IMR-90 (cell line): ENCODE measurements around the gene TNS3. TPM values are rescaled to one million over a fixed set of nuclear protein-coding genes. Genes with fewer than 3 reads are reported as not detected.

ENCODE experiments used
- ATAC-seq: fragments of 200-7000 bp; cut with Tn5 transposase; 2 replicates; pipeline ENCODE4 v1.9.1; 2020; ENCODE audit warnings: low read depth, mild to moderate bottlenecking, moderate library complexity
- BruUV-seq: library from RNA; stranded (reverse); fragments of 400-500 nt; replicated peaks from 2 replicates; lab custom pipeline; 2021; lab: Mats Ljungman, UMichigan
- CTCF ChIA-PET: fragments of 300-600 bp; formaldehyde crosslinking; extraction: SDS; loops from one replicate; lab custom pipeline; 2021; ENCODE audit warnings: antibody characterized with exemption; lab: Yijun Ruan, JAX
- POLR2A ChIA-PET: fragments of 300-600 bp; sonication (Branson Sonifier 250); formaldehyde crosslinking; loops from one replicate; lab custom pipeline; 2022; ENCODE audit warnings: antibody characterized with exemption; ENCODE audit not compliant: unreplicated experiment; lab: Charles Lee
- DNase-seq: peaks from one replicate; pipeline ENCODE4 v3.0.0; 2013
- H2AFZ ChIP-seq: replicated peaks from 2 replicates; pipeline ENCODE3; 2013; ENCODE audit warnings: low read length, mild to moderate bottlenecking; ENCODE audit not compliant: poor library complexity
- H2AK5ac ChIP-seq: 2 replicates; pipeline ENCODE4 v1.6.1; 2013; ENCODE audit warnings: low read depth, low read length, inconsistent platforms
- H2AK9ac ChIP-seq: replicated peaks from 2 replicates; pipeline ENCODE3; 2013; ENCODE audit warnings: mild to moderate bottlenecking, low read depth, low read length, moderate library complexity; ENCODE audit not compliant: poor library complexity
- H2BK120ac ChIP-seq: 2 replicates; pipeline ENCODE4 v1.6.1; 2013; ENCODE audit warnings: low read depth, low read length, inconsistent platforms
- H2BK15ac ChIP-seq: 3 replicates; pipeline ENCODE4 v1.6.1; 2013; ENCODE audit warnings: low read depth, low read length, inconsistent platforms
- H2BK20ac ChIP-seq: 2 replicates; pipeline ENCODE4 v1.6.1; 2013; ENCODE audit warnings: low read depth, mild to moderate bottlenecking, inconsistent platforms, low read length, moderate library complexity
- H2BK5ac ChIP-seq: 2 replicates; pipeline ENCODE4 v1.6.1; 2013; ENCODE audit warnings: mild to moderate bottlenecking, low read depth, low read length, inconsistent platforms; ENCODE audit not compliant: poor library complexity, severe bottlenecking
- H3K14ac ChIP-seq: replicated peaks from 2 replicates; pipeline ENCODE4 v1.6.1; 2013; ENCODE audit warnings: low read depth, low read length, inconsistent platforms
- H3K18ac ChIP-seq: 2 replicates; pipeline ENCODE4 v1.6.1; 2013; ENCODE audit warnings: low read depth, low read length, control low read depth
- H3K23ac ChIP-seq: 2 replicates; pipeline ENCODE4 v1.6.1; 2013; ENCODE audit warnings: low read depth, low read length, inconsistent platforms
- H3K27ac ChIP-seq: 2 replicates; pipeline ENCODE4 v1.5.1; 2013; ENCODE audit warnings: mild to moderate bottlenecking, control low read depth, low read length; ENCODE audit not compliant: insufficient read depth
- H3K27me3 ChIP-seq: 2 replicates; pipeline ENCODE4 v1.6.1; 2013; ENCODE audit warnings: low read length; ENCODE audit not compliant: control insufficient read depth, insufficient read depth
- H3K36me3 ChIP-seq: 2 replicates; pipeline ENCODE4 v1.6.1; 2013; ENCODE audit warnings: low read length, mixed read lengths; ENCODE audit not compliant: control insufficient read depth, insufficient read depth
- H3K4ac ChIP-seq: 2 replicates; pipeline ENCODE4 v1.6.1; 2013; ENCODE audit warnings: low read depth, low read length, inconsistent platforms
- H3K4me1 ChIP-seq: 2 replicates; pipeline ENCODE4 v1.6.1; 2013; ENCODE audit warnings: low read length, mixed read lengths; ENCODE audit not compliant: control insufficient read depth, insufficient read depth
- H3K4me2 ChIP-seq: 2 replicates; pipeline ENCODE4 v1.6.1; 2013; ENCODE audit warnings: low read depth, mild to moderate bottlenecking, control low read depth, low read length, moderate library complexity
- H3K4me3 ChIP-seq: 2 replicates; pipeline ENCODE4 v1.5.1; 2013; ENCODE audit warnings: low read depth, mild to moderate bottlenecking, control low read depth, low read length, moderate library complexity; ENCODE audit not compliant: insufficient read depth
- H3K56ac ChIP-seq: 2 replicates; pipeline ENCODE4 v1.6.1; 2013; ENCODE audit warnings: low read length, inconsistent platforms; ENCODE audit not compliant: insufficient read depth; ENCODE audit errors: extremely low read depth
- H3K79me1 ChIP-seq, 2 experiments: 2 replicates each; pipeline ENCODE4 v1.6.1; 2013; ENCODE audit warnings: low read length in 2 of 2, inconsistent platforms in 1 of 2, low read depth in 1 of 2
- H3K9ac ChIP-seq: 2 replicates; pipeline ENCODE4 v1.6.1; 2013; ENCODE audit warnings: low read depth, low read length, control low read depth
- H3K9me1 ChIP-seq: 2 replicates; pipeline ENCODE4 v1.6.1; 2013; ENCODE audit warnings: low read length, inconsistent platforms; ENCODE audit not compliant: insufficient read depth
- H3K9me3 ChIP-seq: 2 replicates; pipeline ENCODE4 v1.6.1; 2013; ENCODE audit warnings: low read length; ENCODE audit not compliant: control insufficient read depth, insufficient read depth
- H4K20me1 ChIP-seq: 2 replicates; pipeline ENCODE4 v1.6.1; 2013; ENCODE audit warnings: low read length, inconsistent platforms; ENCODE audit not compliant: insufficient read depth
- H4K5ac ChIP-seq: 2 replicates; pipeline ENCODE4 v1.6.1; 2013; ENCODE audit warnings: mild to moderate bottlenecking, low read depth, low read length, control low read depth
- H4K8ac ChIP-seq, 2 experiments: 2 replicates each; pipeline ENCODE4 v1.6.1; 2013; ENCODE audit warnings: low read depth in 2 of 2, low read length in 2 of 2, control low read depth in 1 of 2, inconsistent platforms in 1 of 2
- H4K91ac ChIP-seq: 2 replicates; pipeline ENCODE4 v1.6.1; 2013; ENCODE audit warnings: low read depth, low read length, inconsistent platforms; ENCODE audit not compliant: insufficient read depth
- BHLHE40 ChIP-seq: fragments of 150-350 bp; IDR thresholded peaks from 2 replicates; pipeline ENCODE4 v1.6.1; 2016; ENCODE audit warnings: mild to moderate bottlenecking, low read depth, low read length
- MAZ ChIP-seq: IDR thresholded peaks from 2 replicates; pipeline ENCODE4 v1.6.1; 2012; ENCODE audit warnings: low read depth, mild to moderate bottlenecking, low read length, improper control_type of control experiment, moderate library complexity, borderline replicate concordance
- NFE2L2 ChIP-seq: fragments of 150-350 bp; IDR thresholded peaks from 2 replicates; pipeline ENCODE4 v1.6.1; 2016; ENCODE audit warnings: low read depth, mild to moderate bottlenecking, low read length
- WGBS, 2 experiments: methylation state at CpG; one replicate each; pipeline versions ENCODE4 v1.1.5 to v1.1.7; 2013; ENCODE audit warnings: missing lambda C conversion rate in 2 of 2; ENCODE audit not compliant: insufficient read length in 1 of 2; ENCODE audit errors: extremely low coverage in 2 of 2; 5-methylcytosine and 5-hydroxymethylcytosine counted together
- dilution Hi-C: fragments of 300-500 bp; cut with HindIII; formaldehyde crosslinking; loops from one replicate; pipeline ENCODE4 v1.14.3; 2018; ENCODE audit warnings: low sequenced_read_pairs; ENCODE audit not compliant: unreplicated experiment
- in situ Hi-C: fragments of 300-500 bp; cut with MboI; formaldehyde crosslinking; loops from 3 replicates; pipeline ENCODE4 v1.14.3; 2019; ENCODE audit warnings: low sequenced_read_pairs, inconsistent platforms, mixed read lengths
- intact Hi-C: fragments of 100-400 bp; cut with micrococcal nuclease; formaldehyde crosslinking; loops from 2 replicates; pipeline ENCODE4 v1.10.0; 2022
- polyA plus RNA-seq, 3 experiments: library from polyadenylated mRNA; depleted of rRNA; stranded (reverse); fragments of >200 nt; gene quantifications; 2 replicates each; pipeline ENCODE4 v1.2.3, GENCODE V29; 2012; ENCODE audit warnings: low replicate concordance in 1 of 3
- total RNA-seq: library from RNA; depleted of rRNA; stranded (reverse); fragments of >200 nt; gene quantifications from 2 replicates; pipeline ENCODE4 v1.2.3, GENCODE V29; 2012
- TF ChIP-seq, protein P1 (sequence below): conservative IDR thresholded peaks from 2 replicates; pipeline ENCODE4 v1.5.1; 2012; ENCODE audit warnings: mild to moderate bottlenecking, low read depth, low read length, improper control_type of control experiment
- TF ChIP-seq, protein P2 (sequence below): fragments of 150-350 bp; IDR thresholded peaks from 2 replicates; pipeline ENCODE4 v1.6.1; 2017; ENCODE audit warnings: mild to moderate bottlenecking, antibody characterized with exemption, low read length, low read depth

TNS3 gene
- total and polyA plus RNA-seq, 2 of the 4 experiments (the other 2 are of a cell fraction) = 64.3 to 79.2 TPM

DNA sequence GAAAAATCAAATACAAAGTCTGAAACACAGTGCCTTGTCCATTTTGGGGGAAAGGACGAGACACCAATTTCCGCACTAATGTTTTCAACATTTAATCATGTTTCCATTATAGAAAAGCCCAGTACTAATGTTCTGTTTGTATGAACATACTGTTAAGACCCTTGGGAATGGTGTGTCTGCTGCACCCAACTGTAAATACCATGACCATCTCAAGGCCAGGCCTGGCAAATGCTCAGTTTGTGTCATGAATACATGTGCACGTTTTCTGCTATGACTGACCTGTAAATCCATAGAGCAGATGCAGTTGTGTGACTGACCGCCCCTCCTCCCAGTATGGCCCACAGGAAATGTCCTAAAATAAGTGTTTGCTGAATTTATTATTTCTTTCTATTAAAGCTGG is 270.0 kb downstream of the TNS3 start:
- Histone ChIP-seq H3K4me2 (no peak overlapping the region), H3K9me3 (no peaks in the 10 kb centered on the region), H4K20me1 (peaks cover 15% of the 10 kb centered on the region; the same call in 1 of the 2 replicates), H3K56ac (no peak overlapping the region), H2AK9ac (no peak overlapping the region), H2BK20ac (no peak overlapping the region), H2BK15ac (no peak overlapping the region), H3K18ac (no peak overlapping the region), H3K27me3 (no peaks in the 10 kb centered on the region), H4K5ac (no peak overlapping the region), H3K79me1 (peaks cover 47 to 66% of the 10 kb centered on the region in 2 experiments), H3K9me1 (peaks cover 29% of the 10 kb centered on the region), H2BK5ac (no peak overlapping the region), H2AFZ (no peak overlapping the region), H3K4me3 (no peak overlapping the region), H3K4me1 (peaks cover 13% of the 10 kb centered on the region), H3K23ac (no peak overlapping the region), H3K36me3 (peaks cover 11% of the 10 kb centered on the region; the same call in 1 of the 2 replicates), H3K9ac (no peak overlapping the region), H2AK5ac (no peak overlapping the region), H4K8ac (no peak overlapping the region), H4K91ac (no peak overlapping the region), H3K14ac (no peak overlapping the region), H2BK120ac (no peak overlapping the region), H3K4ac (no peak overlapping the region), H3K27ac (no peak overlapping the region)
- POLR2A ChIA-PET = no interaction called here
- WGBS, 2 experiments = no CpG with 5 or more reads among the region's 4 CpGs
- no TSS peak for BruUV-seq
- CTCF ChIA-PET = no interaction called here
- DNase-seq = no peak
- dilution Hi-C loops = no loop called here
- ATAC-seq = no peak
- TF ChIP-seq NFE2L2 = no peak
- TF ChIP-seq, protein P1, sequence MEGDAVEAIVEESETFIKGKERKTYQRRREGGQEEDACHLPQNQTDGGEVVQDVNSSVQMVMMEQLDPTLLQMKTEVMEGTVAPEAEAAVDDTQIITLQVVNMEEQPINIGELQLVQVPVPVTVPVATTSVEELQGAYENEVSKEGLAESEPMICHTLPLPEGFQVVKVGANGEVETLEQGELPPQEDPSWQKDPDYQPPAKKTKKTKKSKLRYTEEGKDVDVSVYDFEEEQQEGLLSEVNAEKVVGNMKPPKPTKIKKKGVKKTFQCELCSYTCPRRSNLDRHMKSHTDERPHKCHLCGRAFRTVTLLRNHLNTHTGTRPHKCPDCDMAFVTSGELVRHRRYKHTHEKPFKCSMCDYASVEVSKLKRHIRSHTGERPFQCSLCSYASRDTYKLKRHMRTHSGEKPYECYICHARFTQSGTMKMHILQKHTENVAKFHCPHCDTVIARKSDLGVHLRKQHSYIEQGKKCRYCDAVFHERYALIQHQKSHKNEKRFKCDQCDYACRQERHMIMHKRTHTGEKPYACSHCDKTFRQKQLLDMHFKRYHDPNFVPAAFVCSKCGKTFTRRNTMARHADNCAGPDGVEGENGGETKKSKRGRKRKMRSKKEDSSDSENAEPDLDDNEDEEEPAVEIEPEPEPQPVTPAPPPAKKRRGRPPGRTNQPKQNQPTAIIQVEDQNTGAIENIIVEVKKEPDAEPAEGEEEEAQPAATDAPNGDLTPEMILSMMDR = no peak
- TF ChIP-seq MAZ = no peak
- TF ChIP-seq, protein P2, sequence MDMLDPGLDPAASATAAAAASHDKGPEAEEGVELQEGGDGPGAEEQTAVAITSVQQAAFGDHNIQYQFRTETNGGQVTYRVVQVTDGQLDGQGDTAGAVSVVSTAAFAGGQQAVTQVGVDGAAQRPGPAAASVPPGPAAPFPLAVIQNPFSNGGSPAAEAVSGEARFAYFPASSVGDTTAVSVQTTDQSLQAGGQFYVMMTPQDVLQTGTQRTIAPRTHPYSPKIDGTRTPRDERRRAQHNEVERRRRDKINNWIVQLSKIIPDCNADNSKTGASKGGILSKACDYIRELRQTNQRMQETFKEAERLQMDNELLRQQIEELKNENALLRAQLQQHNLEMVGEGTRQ = no peak
- no peak for TF ChIP-seq BHLHE40
- intact Hi-C loops = no loop called here
- in situ Hi-C loops = no loop called here
